HTR-8/SVneo (cell line): ENCODE measurements around the gene ZNF827.
A peak's percentile ranks its signal among the peaks of the same experiment; 100 is the strongest.

ENCODE experiments used
- DNase-seq: peaks from one replicate; pipeline ENCODE4 v3.0.0; 2011; ENCODE audit warnings: low spot score, mixed read lengths; ENCODE audit not compliant: insufficient read length
- FAIRE-seq: peaks from 2 replicates; lab custom pipeline; 2011; peaks lifted over from hg19 to GRCh38; lab: Jason Lieb, UNC

The ZNF827 gene, protein sequence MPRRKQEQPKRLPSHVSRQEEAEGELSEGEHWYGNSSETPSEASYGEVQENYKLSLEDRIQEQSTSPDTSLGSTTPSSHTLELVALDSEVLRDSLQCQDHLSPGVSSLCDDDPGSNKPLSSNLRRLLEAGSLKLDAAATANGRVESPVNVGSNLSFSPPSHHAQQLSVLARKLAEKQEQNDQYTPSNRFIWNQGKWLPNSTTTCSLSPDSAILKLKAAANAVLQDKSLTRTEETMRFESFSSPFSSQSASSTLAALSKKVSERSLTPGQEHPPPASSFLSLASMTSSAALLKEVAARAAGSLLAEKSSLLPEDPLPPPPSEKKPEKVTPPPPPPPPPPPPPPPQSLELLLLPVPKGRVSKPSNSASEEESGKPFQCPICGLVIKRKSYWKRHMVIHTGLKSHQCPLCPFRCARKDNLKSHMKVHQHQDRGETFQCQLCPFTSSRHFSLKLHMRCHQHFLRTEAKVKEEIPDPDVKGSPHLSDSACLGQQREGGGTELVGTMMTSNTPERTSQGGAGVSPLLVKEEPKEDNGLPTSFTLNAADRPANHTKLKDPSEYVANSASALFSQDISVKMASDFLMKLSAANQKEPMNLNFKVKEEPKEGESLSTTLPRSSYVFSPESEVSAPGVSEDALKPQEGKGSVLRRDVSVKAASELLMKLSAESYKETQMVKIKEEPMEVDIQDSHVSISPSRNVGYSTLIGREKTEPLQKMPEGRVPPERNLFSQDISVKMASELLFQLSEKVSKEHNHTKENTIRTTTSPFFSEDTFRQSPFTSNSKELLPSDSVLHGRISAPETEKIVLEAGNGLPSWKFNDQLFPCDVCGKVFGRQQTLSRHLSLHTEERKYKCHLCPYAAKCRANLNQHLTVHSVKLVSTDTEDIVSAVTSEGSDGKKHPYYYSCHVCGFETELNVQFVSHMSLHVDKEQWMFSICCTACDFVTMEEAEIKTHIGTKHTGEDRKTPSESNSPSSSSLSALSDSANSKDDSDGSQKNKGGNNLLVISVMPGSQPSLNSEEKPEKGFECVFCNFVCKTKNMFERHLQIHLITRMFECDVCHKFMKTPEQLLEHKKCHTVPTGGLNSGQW

DNA sequence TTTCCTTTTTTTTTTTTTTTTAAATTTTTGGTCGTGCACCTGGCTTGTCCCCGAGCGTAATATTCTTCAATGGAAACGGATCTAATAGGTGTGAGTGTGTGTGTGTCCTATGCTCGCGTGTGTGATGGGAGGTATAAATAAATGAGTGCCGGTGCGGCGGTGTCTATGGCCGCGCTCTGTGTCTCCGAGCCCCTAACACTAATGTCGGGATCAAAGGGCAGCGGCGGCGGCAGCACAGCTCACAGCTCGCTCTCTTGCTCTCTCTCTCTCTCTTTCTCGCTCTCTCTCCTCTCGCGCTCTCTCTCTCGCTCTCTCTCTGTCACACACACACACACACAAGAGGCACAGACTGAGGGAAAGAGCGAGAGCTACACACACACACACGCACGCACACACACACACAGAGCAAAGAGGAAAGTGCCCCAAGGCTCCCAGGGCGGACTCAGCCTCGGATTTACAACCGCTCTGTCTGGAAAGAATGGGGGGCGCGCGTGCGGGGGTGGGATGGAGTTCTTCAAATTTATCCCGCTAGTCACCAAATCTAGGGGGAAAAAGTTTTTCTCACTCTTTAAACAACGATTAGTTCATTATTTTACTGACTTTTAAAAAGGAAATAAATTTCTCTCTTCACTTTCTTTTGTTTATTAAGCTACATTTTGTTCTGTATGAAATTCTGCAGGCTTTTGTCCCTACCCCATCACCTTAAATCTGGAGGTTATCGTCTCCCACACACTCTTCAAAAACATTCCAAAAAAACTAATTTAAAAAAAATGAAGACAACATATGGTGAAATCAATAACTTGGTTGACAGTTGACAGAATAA is at the start of gene ZNF827:
TSS of gene ZNF827 (minus strand) at position 206 of the 823 bp plus-strand sequence. CDS start 416 bp downstream, outside the sequence.
- DNase-seq = no peak
- no peak for FAIRE-seq

DNA sequence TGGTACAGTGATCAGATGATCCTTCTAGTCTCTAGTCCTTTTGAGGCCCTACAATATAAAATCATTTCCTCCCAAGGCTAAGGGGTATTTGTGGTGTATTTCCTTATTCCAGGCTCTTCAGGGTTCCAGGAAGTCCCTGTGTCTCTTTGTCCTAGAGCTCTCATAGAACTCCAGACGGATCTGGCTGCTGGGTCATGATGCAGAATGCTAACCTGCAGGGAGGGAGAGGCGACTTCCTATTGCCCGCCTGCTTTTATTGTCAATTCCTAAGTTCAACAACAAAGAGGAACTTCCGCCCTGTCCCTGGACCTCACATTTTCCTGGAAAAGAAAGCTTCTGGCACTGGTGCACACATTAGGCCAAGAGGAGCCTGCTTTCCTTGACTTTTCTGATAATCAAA is 45.9 kb upstream of the ZNF827 start:
- no peak for DNase-seq

DNA sequence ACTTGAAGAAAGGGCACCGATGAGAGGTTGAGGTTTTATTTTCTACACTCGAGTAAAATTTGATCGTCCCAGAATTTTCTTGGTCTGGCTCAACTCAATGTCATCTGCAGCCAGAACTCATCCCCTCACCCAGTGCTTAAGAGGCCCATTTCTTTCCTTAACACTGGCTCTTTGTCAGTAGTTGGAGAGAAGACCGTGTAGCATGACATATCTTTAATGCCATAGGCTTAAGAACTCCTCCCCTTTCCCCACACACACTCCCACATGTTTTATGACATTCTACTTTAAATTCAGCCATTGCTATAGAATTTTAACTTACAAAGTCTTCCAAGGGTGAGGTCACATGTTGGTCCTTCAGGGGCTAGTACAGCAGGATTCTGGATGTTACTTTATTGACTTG is 44.2 kb upstream of the ZNF827 start:
- DNase-seq (no peak), FAIRE-seq (no peak)

More for the DNA sequence above, 45.9 kb upstream of the ZNF827 start:
- no peak for FAIRE-seq

DNA sequence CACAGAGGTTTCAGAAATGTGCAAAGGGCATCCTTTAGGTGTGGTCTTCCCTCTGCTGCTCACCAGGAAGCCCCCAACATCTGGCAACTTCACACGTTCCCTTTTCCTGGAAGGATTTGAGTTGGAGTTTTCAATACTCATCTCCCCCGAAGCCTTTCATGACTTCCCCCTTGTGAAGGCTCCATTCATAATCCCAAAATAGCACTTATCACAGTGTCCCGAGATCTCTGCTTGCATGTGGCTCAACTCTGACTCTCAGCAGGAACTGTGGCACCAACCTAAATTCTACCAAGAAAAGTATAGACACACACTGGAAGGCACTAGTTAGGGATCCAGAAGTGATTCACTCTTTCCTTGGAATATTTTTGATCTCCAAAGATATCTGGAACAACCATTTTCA is 40.5 kb upstream of the ZNF827 start:
- no peak for DNase-seq
- no peak for FAIRE-seq

DNA sequence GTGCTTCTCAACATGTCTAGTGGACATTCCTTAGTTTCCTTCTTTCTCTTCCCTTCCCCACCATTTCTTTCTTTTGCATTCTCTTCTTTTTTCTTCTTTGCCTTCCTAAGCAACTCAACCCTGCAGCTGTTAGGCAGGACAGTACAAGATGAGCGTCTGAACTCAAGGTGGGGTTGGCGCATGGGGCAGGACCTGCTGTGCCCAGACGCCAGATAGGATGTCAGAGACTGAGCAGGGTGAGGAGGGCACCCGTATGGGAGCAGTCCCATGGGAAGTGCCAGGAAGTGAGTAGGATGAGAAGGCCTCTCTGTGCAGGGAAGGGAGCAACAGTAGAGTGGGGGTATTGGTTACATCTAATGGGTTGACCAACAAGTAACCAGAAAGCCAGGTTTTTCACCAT is 38.1 kb upstream of the ZNF827 start:
- FAIRE-seq (no peak), DNase-seq (no peak)

DNA sequence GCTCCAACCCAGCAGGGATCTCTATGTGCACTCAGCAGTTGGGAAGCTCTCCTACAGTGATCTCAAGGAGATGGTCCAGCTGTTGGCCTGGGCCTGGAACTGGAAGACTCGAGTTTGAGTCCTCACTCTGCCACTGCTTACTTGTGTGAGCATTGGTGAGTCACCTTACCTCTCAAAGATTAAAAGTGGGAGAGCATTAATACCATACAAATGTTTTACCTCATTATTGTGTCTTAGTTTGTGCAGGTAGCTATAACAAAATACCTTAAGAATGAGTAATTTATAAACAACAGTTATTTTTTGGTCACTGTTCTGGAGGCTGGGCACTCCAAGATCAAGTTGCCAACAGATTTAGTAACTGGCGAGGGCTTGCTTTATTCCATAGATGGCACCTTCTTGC is 21.4 kb upstream of the ZNF827 start:
- DNase-seq (no peak), FAIRE-seq (no peak)

DNA sequence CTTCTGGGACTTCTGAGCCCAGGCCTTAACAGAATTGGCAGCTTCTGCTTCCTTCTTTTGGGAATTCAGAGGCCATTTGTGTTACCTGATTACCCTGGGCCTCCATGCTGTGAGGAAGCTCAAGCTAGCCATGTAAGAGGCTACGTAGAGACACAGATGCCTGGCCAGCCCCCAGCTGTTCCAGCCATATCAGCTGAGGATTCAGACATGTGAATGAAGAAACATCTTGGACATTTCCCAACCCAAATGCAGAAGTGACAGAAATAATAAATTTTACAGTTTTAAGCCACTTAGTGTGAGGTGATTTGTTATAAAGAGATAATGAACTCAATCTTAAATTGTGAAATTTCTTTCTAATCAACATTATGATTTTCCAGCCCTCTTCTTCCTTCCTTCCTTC is 18.7 kb upstream of the ZNF827 start:
- FAIRE-seq (no peak), DNase-seq (no peak)

DNA sequence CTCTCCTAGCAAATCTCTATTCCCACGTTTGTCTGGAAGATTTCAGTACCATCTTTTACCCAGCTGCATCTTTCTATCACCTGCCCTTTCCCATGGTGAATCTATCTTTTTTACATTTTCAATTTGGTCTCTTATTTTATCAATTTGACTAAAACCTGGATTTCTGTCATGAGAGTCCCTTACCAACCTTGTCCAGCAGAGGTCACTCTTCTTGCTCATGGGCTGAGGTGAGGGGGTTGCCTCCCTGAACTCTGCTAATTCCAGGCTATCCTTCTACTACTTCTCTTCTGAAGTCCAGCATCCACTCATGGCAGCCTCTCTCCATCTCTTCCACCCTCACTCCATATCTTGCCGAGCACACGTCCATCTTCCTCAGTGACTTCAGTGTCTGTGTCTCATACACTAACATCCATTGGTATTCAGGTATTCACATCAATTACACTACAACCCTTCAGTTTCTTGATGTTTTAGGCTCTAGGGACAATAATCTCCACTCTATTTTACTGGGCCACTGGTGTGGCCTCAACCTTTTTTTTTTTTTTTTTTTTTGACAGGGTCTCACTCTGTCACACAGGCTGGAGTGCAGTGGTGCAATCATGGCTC is 17.8 kb upstream of the ZNF827 start:
- peak; percentile 4 for FAIRE-seq
- peak; percentile 47 for DNase-seq

DNA sequence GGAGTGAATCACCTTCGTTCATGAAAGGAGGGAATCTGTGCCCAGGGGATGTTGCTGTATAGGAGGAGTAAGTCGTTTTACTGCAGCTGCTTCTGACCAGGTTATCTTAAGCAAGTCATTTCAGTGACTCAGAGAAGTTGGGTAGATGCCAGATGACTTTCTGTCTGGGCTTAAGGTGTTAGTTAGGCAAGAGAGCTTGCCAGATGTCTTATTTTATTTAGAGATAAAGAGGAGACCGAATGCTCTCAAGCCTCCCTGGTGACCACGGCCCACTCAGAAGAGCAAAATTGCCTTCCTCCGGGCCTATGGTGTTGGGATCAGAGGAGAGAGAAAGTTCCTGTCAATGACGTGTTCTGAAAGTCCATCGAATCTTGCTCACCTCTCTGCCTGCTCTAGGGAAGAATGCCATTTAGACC is 16.3 kb upstream of the ZNF827 start:
- no peak for DNase-seq
- no peak for FAIRE-seq

DNA sequence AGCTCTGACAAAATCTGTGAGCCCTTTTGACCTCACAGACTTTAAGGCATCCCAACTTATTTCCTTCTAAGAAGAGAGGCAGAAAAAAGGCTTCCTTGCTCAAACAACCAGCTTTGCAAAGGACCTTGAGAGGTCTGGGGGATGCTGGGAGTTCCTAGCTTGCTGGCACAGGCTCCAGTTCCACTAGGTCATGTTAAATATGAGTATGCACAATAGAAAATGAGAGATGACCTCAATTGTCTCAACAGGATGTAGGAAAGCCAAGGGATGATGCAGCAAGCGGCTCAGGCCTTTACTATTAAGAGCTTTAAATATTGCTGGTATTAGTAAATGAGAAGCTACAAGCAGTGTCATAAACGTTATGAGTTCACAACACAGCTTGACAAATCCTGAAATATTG is 13.3 kb upstream of the ZNF827 start:
- no peak for DNase-seq
- FAIRE-seq = no peak

DNA sequence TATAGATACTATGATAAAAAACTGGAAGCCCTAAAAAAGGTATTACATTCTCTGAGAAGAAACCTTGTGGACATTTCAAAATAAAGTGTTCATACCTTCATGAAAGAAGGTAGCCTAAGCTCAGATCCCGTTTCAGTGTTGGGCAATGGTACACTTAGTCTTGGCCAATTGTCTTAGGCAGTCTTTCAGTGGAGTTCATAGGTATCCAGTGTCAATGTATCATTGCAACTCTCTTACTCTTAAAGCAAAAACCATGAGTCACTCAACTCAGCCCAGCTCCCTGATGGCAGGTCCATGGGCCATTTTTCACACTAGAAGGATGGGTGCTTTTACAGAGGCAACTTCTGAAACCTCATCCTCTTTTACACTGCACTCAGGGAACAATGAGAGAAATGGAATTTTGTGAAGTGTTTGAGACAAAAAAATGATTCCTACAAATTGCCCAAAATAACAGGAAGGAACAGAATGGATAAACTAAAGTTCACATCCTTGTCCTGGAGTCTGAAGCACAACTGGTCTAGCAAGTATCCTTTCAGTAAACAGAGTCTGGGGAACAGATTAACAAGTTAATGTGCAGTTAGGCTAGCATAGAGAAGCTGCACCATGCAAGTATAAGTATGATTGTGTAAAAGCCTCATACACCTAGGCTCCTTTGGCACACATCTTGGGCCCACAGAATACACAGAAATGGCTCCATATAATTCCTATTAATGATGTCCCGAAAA is 7.0 kb upstream of the ZNF827 start:
- no peak for DNase-seq
- FAIRE-seq = no peak

DNA sequence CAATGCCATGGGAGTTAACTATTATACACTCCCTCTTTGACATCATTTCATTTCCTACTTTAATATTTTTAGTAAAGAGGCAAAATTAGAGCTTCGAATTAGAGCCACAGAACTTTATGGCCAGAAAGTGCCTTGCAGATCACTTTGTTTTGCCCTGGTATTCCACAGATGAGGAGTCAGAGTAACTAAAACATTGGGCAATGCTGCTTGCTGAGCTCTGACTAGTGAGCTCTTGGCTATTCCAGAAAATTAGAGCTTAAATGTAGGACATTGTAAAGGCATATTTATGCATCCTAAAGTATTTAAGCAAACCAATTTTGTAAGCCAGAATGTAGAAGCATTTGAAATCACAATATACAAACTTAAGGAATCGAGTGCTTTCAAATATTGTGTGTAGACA is 6.3 kb upstream of the ZNF827 start:
- DNase-seq (no peak), FAIRE-seq (no peak)

DNA sequence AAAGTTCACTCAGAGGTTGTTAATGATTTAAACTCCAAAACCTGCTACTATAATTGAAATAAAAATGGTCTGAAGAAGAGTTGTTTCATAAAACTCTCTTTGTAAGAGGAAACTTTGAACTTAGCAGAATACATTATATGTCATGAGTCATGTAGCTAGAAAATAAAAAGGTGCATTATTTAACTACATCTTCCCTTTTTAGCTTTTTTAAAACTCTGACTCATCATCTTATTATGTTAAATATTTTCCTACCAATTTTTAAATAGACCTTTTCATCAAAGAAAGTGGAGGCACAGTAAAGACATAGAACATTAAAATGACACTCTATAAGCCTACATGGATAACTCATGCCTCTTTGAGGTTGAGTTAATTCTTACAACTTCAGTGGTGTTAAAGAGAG is 1.2 kb upstream of the ZNF827 start:
- no peak for FAIRE-seq
- no peak for DNase-seq

DNA sequence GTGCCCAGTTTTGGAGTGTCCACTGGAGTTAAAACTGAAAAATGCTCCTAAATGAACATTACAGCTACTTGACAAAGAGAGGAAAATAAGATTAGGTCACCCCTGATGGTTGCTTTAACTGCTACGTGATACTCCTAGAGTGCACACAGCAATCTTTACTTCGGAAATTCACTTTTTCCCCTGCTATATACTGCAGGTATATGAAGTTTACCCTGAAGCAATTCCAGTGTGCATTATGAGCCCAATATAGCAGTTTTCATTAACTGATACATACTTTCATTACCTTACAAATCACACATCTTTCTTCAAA is 773 bp upstream of the ZNF827 start:
- DNase-seq (no peak), FAIRE-seq (no peak)

DNA sequence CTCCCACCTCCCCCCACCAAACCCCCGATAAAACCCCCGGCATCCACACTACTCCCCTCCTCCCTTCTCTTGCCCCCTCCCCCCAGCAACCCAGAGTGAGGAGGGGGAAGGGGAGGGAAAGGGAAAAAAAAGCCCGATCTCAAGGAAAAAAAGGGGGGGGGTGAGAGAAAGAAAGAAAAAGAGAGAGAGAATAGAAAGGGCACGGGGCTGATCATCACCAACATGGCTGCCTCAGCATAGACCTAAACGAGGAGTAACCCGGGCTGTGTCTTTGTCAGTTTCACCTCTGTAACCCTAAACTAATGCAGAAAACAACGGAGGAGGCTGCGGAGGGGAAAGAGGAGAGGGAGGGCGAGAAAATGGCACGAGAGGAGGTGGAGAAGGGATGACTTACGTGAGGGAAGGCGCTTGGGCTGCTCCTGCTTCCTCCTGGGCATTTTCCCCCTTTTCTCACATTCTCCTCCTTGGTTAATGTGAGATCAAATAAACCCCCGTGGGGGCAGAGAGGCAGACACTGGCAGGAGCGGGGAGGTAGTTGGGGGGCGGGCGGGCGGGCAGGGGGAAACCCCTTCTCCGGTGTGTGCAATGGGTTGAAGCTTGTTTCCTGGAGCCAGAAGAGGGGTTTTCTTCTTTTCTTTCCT is 532 bp downstream of the ZNF827 start:
- no peak for FAIRE-seq
- DNase-seq = peak; percentile 27

DNA sequence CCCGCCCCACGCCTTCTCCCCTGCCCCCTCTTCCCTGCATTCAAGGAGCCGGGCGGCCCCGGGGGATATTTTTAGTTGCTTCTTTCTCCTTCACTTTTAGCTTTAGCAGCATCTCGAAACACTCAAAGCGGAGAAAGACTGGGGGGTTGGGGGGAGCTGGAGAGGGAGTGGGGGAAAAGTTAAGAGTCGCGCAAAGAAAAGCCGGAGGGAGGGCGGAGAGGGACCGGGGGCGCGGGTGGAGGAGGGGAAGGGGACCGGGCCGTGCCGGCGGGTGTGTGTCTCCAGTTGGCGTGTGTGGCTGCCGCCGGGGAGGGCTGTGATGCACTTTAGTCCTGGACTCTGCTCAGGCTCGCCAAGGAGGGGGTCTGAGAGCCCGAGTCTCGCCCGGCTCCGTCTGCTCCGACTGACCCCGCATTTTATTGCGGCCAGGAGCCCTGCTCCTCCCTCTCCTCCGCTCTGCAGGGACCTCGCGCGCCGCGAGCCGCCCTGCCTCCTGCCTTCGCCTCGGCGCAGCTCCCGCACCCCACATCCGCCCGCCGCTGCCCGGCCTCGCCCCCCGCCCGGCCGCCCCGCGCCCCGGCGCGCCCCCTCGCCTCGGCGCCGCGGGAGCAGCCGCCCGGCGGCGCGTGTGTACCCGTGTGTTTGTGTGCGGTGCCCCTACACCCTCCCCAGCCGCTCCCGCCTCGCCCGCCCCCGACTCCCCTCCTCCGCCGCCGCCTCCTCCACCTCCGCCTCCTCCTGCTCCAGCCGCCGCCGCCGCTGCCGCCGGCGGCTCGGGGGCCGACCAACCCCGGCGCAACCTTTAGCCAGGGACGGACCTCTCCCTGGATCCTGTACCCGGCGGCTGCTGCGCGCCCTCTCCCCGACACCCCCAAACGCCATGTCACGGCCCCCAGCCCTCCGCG is 1.4 kb downstream of the ZNF827 start:
- no peak for FAIRE-seq
- peak; percentile 33 for DNase-seq

DNA sequence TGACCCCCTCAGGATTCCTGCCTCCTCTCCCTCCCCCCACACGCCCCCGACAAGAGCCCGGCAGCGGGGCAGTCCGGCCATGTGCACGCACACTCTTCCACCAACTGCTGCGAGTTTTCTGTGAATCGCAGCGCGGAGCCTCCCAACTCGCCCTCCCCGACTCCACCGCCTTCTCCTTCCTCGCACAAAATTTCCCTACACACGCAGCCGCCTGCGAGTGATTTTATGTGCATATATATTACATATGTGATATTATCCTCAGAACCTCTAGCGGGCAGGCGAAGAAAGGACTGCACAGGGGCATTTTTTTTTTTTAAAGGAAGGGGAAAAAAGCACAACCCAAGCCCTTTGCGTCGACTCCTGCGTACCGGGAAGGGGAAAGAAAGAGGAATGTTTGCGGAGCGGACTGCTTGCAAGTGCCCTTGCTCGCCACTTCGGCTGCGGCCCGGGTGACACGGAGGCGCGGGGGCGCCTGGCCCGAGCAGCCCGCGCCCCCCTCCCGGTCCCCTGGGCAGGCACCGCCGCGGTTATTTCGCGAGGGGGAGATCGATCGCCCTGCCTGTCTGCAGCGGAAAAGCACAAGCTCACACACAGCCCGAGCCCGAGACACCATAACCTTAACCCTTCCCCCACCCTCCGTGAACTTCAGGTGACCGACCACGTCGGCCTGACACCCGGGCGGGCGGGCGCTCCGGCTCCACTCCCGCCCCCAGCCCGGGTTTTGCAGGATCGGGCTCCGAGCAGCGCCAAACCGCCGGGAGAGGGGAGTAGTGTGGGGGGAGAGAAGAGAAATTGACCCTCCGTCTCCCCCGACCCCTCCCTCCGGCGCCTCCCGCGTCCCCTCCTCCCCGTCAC is 2.3 kb downstream of the ZNF827 start:
- DNase-seq (peak; percentile 68), FAIRE-seq (peak; percentile 20)
